Neural progenitor cell (in vitro differentiated cells): Measurements from ENCODE around the gene FAM131A. TPM values are rescaled to one million over a fixed set of nuclear protein-coding genes. Genes with fewer than 3 reads are reported as not detected.

Experiments used
- DNase-seq: peaks from one replicate; pipeline ENCODE4 v3.0.0-alpha.2; 2016; ENCODE audit warnings: low spot score
- H2AFZ ChIP-seq: fragments of 200-600 bp; sonication (generic); replicated peaks from 2 replicates; pipeline ENCODE4 v1.6.1; 2016; ENCODE audit warnings: antibody characterized with exemption
- H3F3A ChIP-seq: fragments of 200-600 bp; sonication (generic); 2 replicates; pipeline ENCODE4 v1.6.1; 2016; ENCODE audit warnings: antibody characterized with exemption, low read depth
- H3K27ac ChIP-seq: fragments of 200-600 bp; sonication (generic); 2 replicates; pipeline ENCODE4 v1.5.1; 2016; ENCODE audit warnings: mild to moderate bottlenecking
- H3K27me3 ChIP-seq: fragments of 200-600 bp; sonication (generic); 2 replicates; pipeline ENCODE4 v1.6.1; 2016; ENCODE audit warnings: mild to moderate bottlenecking, moderate library complexity
- H3K36me3 ChIP-seq: fragments of 200-600 bp; sonication (generic); 2 replicates; pipeline ENCODE4 v1.5.1; 2016
- H3K4me1 ChIP-seq: fragments of 200-600 bp; sonication (generic); 2 replicates; pipeline ENCODE4 v1.6.1; 2016; ENCODE audit warnings: mixed run types
- H3K4me2 ChIP-seq: fragments of 200-600 bp; sonication (generic); 2 replicates; pipeline ENCODE4 v1.6.1; 2016
- H3K4me3 ChIP-seq: fragments of 200-600 bp; sonication (generic); 2 replicates; pipeline ENCODE4 v1.5.1; 2016
- H3K79me2 ChIP-seq: fragments of 200-600 bp; sonication (generic); 2 replicates; pipeline ENCODE4 v1.6.1; 2016; ENCODE audit warnings: low read depth
- H3K9ac ChIP-seq: fragments of 200-600 bp; sonication (generic); 2 replicates; pipeline ENCODE4 v1.6.1; 2016
- H3K9me3 ChIP-seq: fragments of 200-600 bp; sonication (generic); 2 replicates; pipeline ENCODE4 v1.5.1; 2016; ENCODE audit warnings: low read depth
- H4K20me1 ChIP-seq: fragments of 200-600 bp; sonication (generic); 2 replicates; pipeline ENCODE4 v1.6.1; 2016; ENCODE audit warnings: low read depth
- H3K27ac Mint-ChIP-seq: 3 replicates; pipeline ENCODE4 v1.8.0; 2021; ENCODE audit warnings: mixed read lengths
- H3K27me3 Mint-ChIP-seq: 2 replicates; pipeline ENCODE4 v1.8.0; 2022; ENCODE audit warnings: low read depth, mild to moderate bottlenecking, inconsistent platforms, moderate library complexity, mixed read lengths; ENCODE audit not compliant: insufficient read depth
- H3K36me3 Mint-ChIP-seq: 3 replicates; pipeline ENCODE4 v1.8.0; 2021; ENCODE audit warnings: mixed read lengths
- H3K4me1 Mint-ChIP-seq: 3 replicates; pipeline ENCODE4 v1.8.0; 2021; ENCODE audit warnings: mixed read lengths
- H3K4me3 Mint-ChIP-seq: 3 replicates; pipeline ENCODE4 v1.8.0; 2021; ENCODE audit warnings: mild to moderate bottlenecking, moderate library complexity, mixed read lengths
- H3K9me3 Mint-ChIP-seq: 3 replicates; pipeline ENCODE4 v1.8.0; 2020; ENCODE audit warnings: mixed read lengths
- EZH2 ChIP-seq: fragments of 200-600 bp; sonication (generic); IDR thresholded peaks from 2 replicates; pipeline ENCODE4 v1.6.1; 2017; ENCODE audit warnings: antibody characterized with exemption, mild to moderate bottlenecking, moderate library complexity
- EZH2phosphoT487 ChIP-seq: fragments of 200-600 bp; sonication (generic); IDR thresholded peaks from 2 replicates; pipeline ENCODE4 v1.6.1; 2017; ENCODE audit warnings: antibody characterized with exemption
- total RNA-seq: library from RNA; depleted of rRNA; stranded (reverse); fragments of >200 nt; gene quantifications from 2 replicates; pipeline ENCODE4 v1.2.3, GENCODE V29; 2015; ENCODE audit warnings: low replicate concordance
- TF ChIP-seq, protein P1 (sequence below): fragments of 200-600 bp; sonication (generic); IDR thresholded peaks from 2 replicates; pipeline ENCODE4 v1.5.1; 2017; ENCODE audit warnings: antibody characterized with exemption, mild to moderate bottlenecking

The FAM131A gene
- total RNA-seq, 1 donor from 2014 or later = 17.2 TPM

DNA sequence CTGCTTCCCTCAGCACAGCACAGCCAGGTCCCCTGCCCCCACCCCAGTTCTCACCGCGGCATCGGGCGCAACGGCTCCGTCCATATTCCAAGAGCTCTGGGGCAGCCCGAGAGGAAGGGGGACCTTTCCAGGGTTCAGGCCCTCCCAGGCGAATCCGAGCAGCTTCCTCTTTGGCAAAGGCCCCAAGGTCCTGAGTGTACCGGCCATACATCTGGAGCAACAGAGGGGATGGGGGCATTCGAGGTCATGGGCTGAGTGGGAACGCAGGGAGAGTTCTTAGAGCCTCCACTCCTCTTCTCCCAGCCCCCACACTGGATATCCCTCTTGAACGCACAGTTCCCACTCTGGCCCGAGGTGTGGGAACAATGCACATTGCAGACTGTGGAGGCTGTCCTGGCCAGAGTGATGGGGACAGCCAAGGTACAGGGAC, 21.5 kb downstream of the FAM131A start:
- peaks cover 42% of the 10 kb centered on the region for H3K79me2 ChIP-seq
- H3K4me1 ChIP-seq = peaks cover 23% of the 10 kb centered on the region
- DNase-seq = no peak
- peaks cover 7% of the 10 kb centered on the region for H3K36me3 Mint-ChIP-seq
- no peak overlapping the region for H3K9ac ChIP-seq
- no peaks in the 10 kb centered on the region for H3K36me3 ChIP-seq
- no peaks in the 10 kb centered on the region for H3K9me3 ChIP-seq
- no peaks in the 10 kb centered on the region for H3K9me3 Mint-ChIP-seq
- H3K4me3 ChIP-seq = no peak overlapping the region
- peak overlapping the region; percentile 84 for H3K4me2 ChIP-seq
- no peaks in the 10 kb centered on the region for H3K27me3 ChIP-seq
- H3K27ac Mint-ChIP-seq = no peak overlapping the region
- H2AFZ ChIP-seq = no peak overlapping the region
- peaks cover 22% of the 10 kb centered on the region for H3K4me1 Mint-ChIP-seq
- TF ChIP-seq, protein P1, sequence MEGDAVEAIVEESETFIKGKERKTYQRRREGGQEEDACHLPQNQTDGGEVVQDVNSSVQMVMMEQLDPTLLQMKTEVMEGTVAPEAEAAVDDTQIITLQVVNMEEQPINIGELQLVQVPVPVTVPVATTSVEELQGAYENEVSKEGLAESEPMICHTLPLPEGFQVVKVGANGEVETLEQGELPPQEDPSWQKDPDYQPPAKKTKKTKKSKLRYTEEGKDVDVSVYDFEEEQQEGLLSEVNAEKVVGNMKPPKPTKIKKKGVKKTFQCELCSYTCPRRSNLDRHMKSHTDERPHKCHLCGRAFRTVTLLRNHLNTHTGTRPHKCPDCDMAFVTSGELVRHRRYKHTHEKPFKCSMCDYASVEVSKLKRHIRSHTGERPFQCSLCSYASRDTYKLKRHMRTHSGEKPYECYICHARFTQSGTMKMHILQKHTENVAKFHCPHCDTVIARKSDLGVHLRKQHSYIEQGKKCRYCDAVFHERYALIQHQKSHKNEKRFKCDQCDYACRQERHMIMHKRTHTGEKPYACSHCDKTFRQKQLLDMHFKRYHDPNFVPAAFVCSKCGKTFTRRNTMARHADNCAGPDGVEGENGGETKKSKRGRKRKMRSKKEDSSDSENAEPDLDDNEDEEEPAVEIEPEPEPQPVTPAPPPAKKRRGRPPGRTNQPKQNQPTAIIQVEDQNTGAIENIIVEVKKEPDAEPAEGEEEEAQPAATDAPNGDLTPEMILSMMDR = no peak
- TF ChIP-seq EZH2 = no peak
- no peak for TF ChIP-seq EZH2phosphoT487
- peak overlapping the region; percentile 55 for H3K4me3 Mint-ChIP-seq
- H3F3A ChIP-seq = peaks cover 37% of the 10 kb centered on the region
- no peak overlapping the region for H3K27ac ChIP-seq
- H4K20me1 ChIP-seq = peaks cover 2% of the 10 kb centered on the region
- peaks cover 13% of the 10 kb centered on the region for H3K27me3 Mint-ChIP-seq

- H3F3A ChIP-seq = peaks cover 37% of the 10 kb centered on the region
- H3K4me1 Mint-ChIP-seq = peaks cover 26% of the 10 kb centered on the region
- H3K27me3 ChIP-seq = no peaks in the 10 kb centered on the region
- peak overlapping the region; percentile 94 for H3K4me3 Mint-ChIP-seq
- H3K9me3 ChIP-seq = no peaks in the 10 kb centered on the region
- peaks cover 4% of the 10 kb centered on the region for H4K20me1 ChIP-seq
- H3K4me3 ChIP-seq = peak overlapping the region; percentile 86
- no peaks in the 10 kb centered on the region for H3K36me3 ChIP-seq
- H3K4me2 ChIP-seq = peak overlapping the region; percentile 84
- H3K79me2 ChIP-seq = peaks cover 49% of the 10 kb centered on the region
- peak; percentile 59 for DNase-seq
- peaks cover 23% of the 10 kb centered on the region for H3K4me1 ChIP-seq
- no peak overlapping the region for H3K27ac ChIP-seq
- no peaks in the 10 kb centered on the region for H3K9me3 Mint-ChIP-seq
- H3K9ac ChIP-seq = no peak overlapping the region
- no peak overlapping the region for H2AFZ ChIP-seq
- H3K27ac Mint-ChIP-seq = no peak overlapping the region
- H3K36me3 Mint-ChIP-seq = peaks cover 10% of the 10 kb centered on the region
- no peak for TF ChIP-seq EZH2
- TF ChIP-seq, protein P1 = no peak
- TF ChIP-seq EZH2phosphoT487 = no peak
- H3K27me3 Mint-ChIP-seq = peaks cover 14% of the 10 kb centered on the region
Observed at GRCh38 chr3:184359610-184360009, 22.2 kb downstream of the FAM131A start.

GRCh38 chr3:184360070-184360928, 22.9 kb downstream of the FAM131A start:
- peak overlapping the region; percentile 94 for H3K4me3 Mint-ChIP-seq
- Histone ChIP-seq H3K27me3 (no peaks in the 10 kb centered on the region), H3K4me1 (peaks cover 23% of the 10 kb centered on the region), H4K20me1 (peaks cover 4% of the 10 kb centered on the region), H3K9ac (peak overlapping the region; percentile 66), H3K4me3 (peak overlapping the region; percentile 86), H3F3A (peaks cover 37% of the 10 kb centered on the region), H2AFZ (no peak overlapping the region), H3K27ac (no peak overlapping the region), H3K36me3 (peaks cover 6% of the 10 kb centered on the region), H3K79me2 (peaks cover 56% of the 10 kb centered on the region), H3K4me2 (peak overlapping the region; percentile 84), H3K9me3 (no peaks in the 10 kb centered on the region)
- H3K4me1 Mint-ChIP-seq = peaks cover 33% of the 10 kb centered on the region
- peaks cover 15% of the 10 kb centered on the region for H3K27me3 Mint-ChIP-seq
- H3K27ac Mint-ChIP-seq = peak overlapping the region; percentile 53
- DNase-seq = peak; percentile 60
- peaks cover 14% of the 10 kb centered on the region for H3K36me3 Mint-ChIP-seq
- H3K9me3 Mint-ChIP-seq = no peaks in the 10 kb centered on the region
- no peak for TF ChIP-seq EZH2phosphoT487
- TF ChIP-seq, protein P1 = no peak
- TF ChIP-seq EZH2 = no peak
